ENCODE data around the gene NTM. TPM values are rescaled to one million over a fixed set of nuclear protein-coding genes. Genes with fewer than 3 reads are reported as not detected.

The NTM gene
- total and polyA plus RNA-seq, 4 experiments from 2014 or later: not detected

DNA sequence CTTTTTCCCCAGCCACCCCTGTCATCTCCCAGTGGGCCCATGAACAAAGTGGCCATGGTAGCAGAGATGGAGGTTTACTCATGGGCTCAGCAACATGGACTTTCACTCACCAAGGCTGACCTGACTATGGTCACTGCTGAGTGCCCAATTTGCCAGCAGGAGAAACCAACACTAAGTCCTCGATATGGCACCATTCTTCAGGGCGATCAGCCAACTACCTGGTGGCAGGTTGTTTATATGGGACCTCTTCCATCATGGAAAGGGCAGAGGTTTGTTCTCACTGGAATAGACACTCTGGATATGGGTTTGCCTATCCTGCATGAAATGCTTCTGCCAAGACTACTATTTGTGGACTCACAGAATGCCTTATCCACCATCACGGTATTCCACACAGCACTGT lies 1009.1 kb downstream of the NTM start:
- no peak for DNase-seq
- H3K27me3 Mint-ChIP-seq: peaks cover 0 to 1% of the 10 kb centered on the region in 2 donors
- Histone ChIP-seq H3K4me3 (ENCODE audit: low read length in 2 of 2) (no peak overlapping the region), H3K4me1 (ENCODE audit: insufficient read depth, low read length) (no peaks in the 10 kb centered on the region), H3K36me3 (ENCODE audit: insufficient read depth, low read length) (no peaks in the 10 kb centered on the region), H3K27me3 (ENCODE audit: insufficient read depth, low read length) (no peaks in the 10 kb centered on the region), H3K9me3 (ENCODE audit: control insufficient read depth in 1 of 2, low read length in 2 of 2) (no peaks in the 10 kb centered on the region), H3K27ac (ENCODE audit: low read depth, low read length) (no peak overlapping the region)
- no peak overlapping the region for H3K4me3 Mint-ChIP-seq
- no peaks in the 10 kb centered on the region for H3K36me3 Mint-ChIP-seq
- ChIA-PET POLR2A (ENCODE audit: partially characterized antibody) (no interaction called here), CTCF (ENCODE audit: partially characterized antibody) (no interaction called here)
- peaks cover 0 to 12% (median 4%) of the 10 kb centered on the region in 8 donors for H3K9me3 Mint-ChIP-seq
- H3K4me1 Mint-ChIP-seq: no peaks in the 10 kb centered on the region
- intact Hi-C loops (cut with micrococcal nuclease): no loop called here
- no peak overlapping the region for H3K27ac Mint-ChIP-seq

All from CD4-positive, alpha-beta memory T cell (primary cell).